HFF-Myc (cell line): ENCODE data around the gene PSMD8.
"Not testable (repeated sequence)": the region's sequence is repeated elsewhere in the genome, so short reads cannot be mapped to it uniquely, and the experiment has no call there.

Experiments used
- DNase-seq: peaks from one replicate; pipeline ENCODE4 v3.0.0-alpha.2; 2011; ENCODE audit warnings: low read depth; ENCODE audit errors: extremely low read depth
- H3K4me3 ChIP-seq: replicated peaks from 2 replicates; pipeline ENCODE4 v1.5.1; 2011; ENCODE audit warnings: low read depth, mild to moderate bottlenecking, control low read depth, low read length
- CTCF ChIP-seq: IDR thresholded peaks from 2 replicates; pipeline ENCODE4 v1.5.1; 2012; ENCODE audit warnings: mild to moderate bottlenecking, low read depth, low read length, control low read depth; ENCODE audit errors: missing control alignments

The PSMD8 gene

GRCh38 chr19:38336638-38337359 lies 37.6 kb upstream of the PSMD8 start:
- peak overlapping the region; percentile 71 for H3K4me3 ChIP-seq
- peak; percentile 85 for DNase-seq
- TF ChIP-seq CTCF: no peak

- no peak for TF ChIP-seq CTCF
- H3K4me3 ChIP-seq: peak overlapping the region; percentile 71
- no peak for DNase-seq
These were observed 37.1 kb upstream of the PSMD8 start for GRCh38 chr19:38337360-38337653.

GRCh38 chr19:38339011-38339410 lies 35.4 kb upstream of the PSMD8 start:
- H3K4me3 ChIP-seq, DNase-seq: not testable (repeated sequence)

GRCh38 chr19:38340927-38341326 lies 33.4 kb upstream of the PSMD8 start:
- no peak overlapping the region for H3K4me3 ChIP-seq
- DNase-seq: no peak
- TF ChIP-seq CTCF: no peak

GRCh38 chr19:38346837-38347236 lies 27.5 kb upstream of the PSMD8 start:
- H3K4me3 ChIP-seq: no peak overlapping the region
- TF ChIP-seq CTCF: no peak
- no peak for DNase-seq

- TF ChIP-seq CTCF: no peak
- DNase-seq: no peak
- H3K4me3 ChIP-seq: no peak overlapping the region
These were observed 23.5 kb upstream of the PSMD8 start for GRCh38 chr19:38350883-38351282.

GRCh38 chr19:38351865-38352395 lies 22.4 kb upstream of the PSMD8 start:
- DNase-seq: no peak
- H3K4me3 ChIP-seq: no peak overlapping the region
- TF ChIP-seq CTCF: no peak
